H1 (cell line): ENCODE results near the gene MAGI2. TPM values are rescaled to one million over a fixed set of nuclear protein-coding genes. Genes with fewer than 3 reads are reported as not detected.

ENCODE experiments used
- BACH1 ChIP-seq: IDR thresholded peaks from 2 replicates; pipeline ENCODE4 v1.6.1; 2012; ENCODE audit warnings: low read length, improper control_type of control experiment
- JUN ChIP-seq: IDR thresholded peaks from 2 replicates; pipeline ENCODE4 v1.6.1; 2011; ENCODE audit warnings: low read depth, mild to moderate bottlenecking, improper control_type of control experiment, low read length
- RFX5 ChIP-seq: IDR thresholded peaks from 2 replicates; pipeline ENCODE4 v1.6.1; 2011; ENCODE audit warnings: low read depth, low read length, improper control_type of control experiment, borderline replicate concordance
- polyA plus RNA-seq, 7 experiments: library from polyadenylated mRNA; depleted of rRNA in 3 of 7; stranded (reverse) in 5 of 7; unstranded in 2 of 7; fragments of >200 nt in 5 of 7; fragments of 200-250 nt in 2 of 7; gene quantifications; 1 replicate in 5 of 7; 2 replicates in 1 of 7; 4 replicates in 1 of 7; pipeline versions ENCODE4 v1.2.1 to v1.2.3, GENCODE V29; 2011 to 2013; ENCODE audit warnings: missing spikeins in 2 of 7, mixed read lengths in 2 of 7
- total RNA-seq: library from RNA; stranded (reverse); fragmentation: NEBNext Ultra II Directional; extraction: Animal tissue kit (Norgen Biotek cat#: 25700); gene quantifications from 2 replicates; pipeline ENCODE4 v1.2.1, GENCODE V29; 2021

Gene MAGI2
- total and polyA plus RNA-seq, 2 of the 8 experiments (the other 6 are each of a cell fraction or from before 2014, with no cell fraction given) = 6.0 to 27.3 TPM

DNA sequence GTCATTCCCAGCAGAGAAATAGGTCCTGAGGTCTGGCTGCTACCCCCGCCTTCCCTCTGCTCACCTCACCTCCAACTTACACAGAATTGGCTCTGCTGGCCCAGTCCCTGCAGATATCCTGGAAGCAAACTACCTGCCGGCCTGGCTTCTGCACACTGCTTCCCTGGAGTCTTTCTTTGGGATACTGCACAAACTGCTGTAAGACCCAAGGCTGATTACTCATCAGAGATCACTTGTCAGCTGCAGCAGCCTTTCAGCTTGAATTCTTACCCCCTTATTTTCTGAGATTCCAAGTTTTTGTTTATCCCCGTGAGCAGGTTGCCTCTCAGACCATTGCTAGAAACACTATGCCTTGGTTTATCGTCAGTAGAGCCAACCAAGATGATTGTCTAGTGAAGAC is 1228.5 kb downstream of the MAGI2 start (continued):
- TF ChIP-seq BACH1 = no peak
- no peak for TF ChIP-seq RFX5
- TF ChIP-seq JUN = no peak
